ENCODE data around the gene MAD1L1. TPM values are rescaled to one million over a fixed set of nuclear protein-coding genes. Genes with fewer than 3 reads are reported as not detected.

The MAD1L1 gene
- total RNA-seq, 1 experiment from 2014 or later, result 50.8 TPM

- TF ChIP-seq EZH2 (IDR thresholded peaks at IDR 0.05; ENCODE audit: low read depth) (no peak), CTCF (conservative IDR thresholded peaks at IDR 0.05) (no peak)
- H3K4me3 ChIP-seq, result no peak overlapping the region
- ChIA-PET POLR2A (ENCODE audit: unreplicated experiment) (no interaction called here), CTCF (interaction anchor here (0.6 kb wide), 1 partner anchor 532 kb away, joined by 6 read pairs; no protein-coding TSS in a partner anchor)
- no TSS peak for BruUV-seq (replicated peaks)
- H3K9me3 ChIP-seq (ENCODE audit: insufficient read depth, low read depth), result no peaks in the 10 kb centered on the region
- DNase-seq, result peak in 1 of 2 experiments; percentile 10
- H3K27ac ChIP-seq, result no peak overlapping the region
- H3K79me2 ChIP-seq (ENCODE audit: low read depth), result no peaks in the 10 kb centered on the region
- H3K4me2 ChIP-seq, result no peak overlapping the region
- H3K4me1 ChIP-seq (replicated peaks; ENCODE audit: insufficient read depth), result no peaks in the 10 kb centered on the region
- no peak overlapping the region for H2AFZ ChIP-seq
- intact Hi-C loops (cut with micrococcal nuclease; ENCODE audit: unreplicated experiment), result no loop called here
- H3K36me3 ChIP-seq (ENCODE audit: low read depth), result no peaks in the 10 kb centered on the region
- H3F3A ChIP-seq (ENCODE audit: insufficient read depth, low read depth), result peaks cover 5% of the 10 kb centered on the region; the same call in 1 of the 2 replicates
- H4K20me1 ChIP-seq (ENCODE audit: insufficient read depth), result no peaks in the 10 kb centered on the region
- no peaks in the 10 kb centered on the region for H3K9me2 ChIP-seq (ENCODE audit: insufficient read depth)
- H3K27me3 ChIP-seq (ENCODE audit: insufficient read depth, low read depth), result peaks cover 14% of the 10 kb centered on the region; the same call in 1 of the 2 replicates
Observed at GRCh38 chr7:1809601-1810258, 423.0 kb downstream of the MAD1L1 start.

- no peaks in the 10 kb centered on the region for H3K9me2 ChIP-seq (ENCODE audit: insufficient read depth)
- H3K9me3 ChIP-seq (ENCODE audit: insufficient read depth, low read depth), result no peaks in the 10 kb centered on the region
- H3K27me3 ChIP-seq (ENCODE audit: insufficient read depth, low read depth), result peaks cover 17% of the 10 kb centered on the region; the same call in 1 of the 2 replicates
- DNase-seq, result peak in 1 of 2 experiments; percentile 5
- H4K20me1 ChIP-seq (ENCODE audit: insufficient read depth), result no peaks in the 10 kb centered on the region
- TF ChIP-seq CTCF (conservative IDR thresholded peaks at IDR 0.05), result no peak
- no peak for TF ChIP-seq EZH2 (IDR thresholded peaks at IDR 0.05; ENCODE audit: low read depth)
- BruUV-seq (replicated peaks), result no TSS peak
- intact Hi-C loops (cut with micrococcal nuclease; ENCODE audit: unreplicated experiment), result no loop called here
- no peaks in the 10 kb centered on the region for H3K79me2 ChIP-seq (ENCODE audit: low read depth)
- CTCF ChIA-PET, result no interaction called here
- no peak overlapping the region for H3K4me3 ChIP-seq
- peaks cover 5% of the 10 kb centered on the region; the same call in 1 of the 2 replicates for H3F3A ChIP-seq (ENCODE audit: insufficient read depth, low read depth)
- no peaks in the 10 kb centered on the region for H3K36me3 ChIP-seq (ENCODE audit: low read depth)
- POLR2A ChIA-PET (ENCODE audit: unreplicated experiment), result no interaction called here
- H2AFZ ChIP-seq, result no peak overlapping the region
- no peak overlapping the region for H3K27ac ChIP-seq
- H3K4me2 ChIP-seq, result no peak overlapping the region
- no peaks in the 10 kb centered on the region for H3K4me1 ChIP-seq (replicated peaks; ENCODE audit: insufficient read depth)
Observed at GRCh38 chr7:1809070-1809469, 423.7 kb downstream of the MAD1L1 start.

GRCh38 chr7:1807821-1808600 is 424.7 kb downstream of the MAD1L1 start:
- Histone ChIP-seq H2AFZ (no peak overlapping the region), H3K4me2 (no peak overlapping the region), H3F3A (ENCODE audit: insufficient read depth, low read depth) (peaks cover 5% of the 10 kb centered on the region; the same call in 1 of the 2 replicates), H3K4me3 (no peak overlapping the region), H3K27me3 (ENCODE audit: insufficient read depth, low read depth) (peaks cover 26% of the 10 kb centered on the region), H3K9me3 (ENCODE audit: insufficient read depth, low read depth) (no peaks in the 10 kb centered on the region), H3K36me3 (ENCODE audit: low read depth) (no peaks in the 10 kb centered on the region), H3K27ac (no peak overlapping the region), H3K9me2 (ENCODE audit: insufficient read depth) (no peaks in the 10 kb centered on the region), H3K79me2 (ENCODE audit: low read depth) (no peaks in the 10 kb centered on the region), H4K20me1 (ENCODE audit: insufficient read depth) (no peaks in the 10 kb centered on the region), H3K4me1 (replicated peaks; ENCODE audit: insufficient read depth) (no peaks in the 10 kb centered on the region)
- POLR2A ChIA-PET (ENCODE audit: unreplicated experiment), result no interaction called here
- no peak for TF ChIP-seq EZH2 (IDR thresholded peaks at IDR 0.05; ENCODE audit: low read depth)
- no peak for TF ChIP-seq CTCF (conservative IDR thresholded peaks at IDR 0.05)
- intact Hi-C loops (cut with micrococcal nuclease; ENCODE audit: unreplicated experiment), result no loop called here
- peak in 1 of 2 experiments; percentile 23 for DNase-seq
- BruUV-seq (replicated peaks), result no TSS peak
- CTCF ChIA-PET, result no interaction called here

All from PC-9 (cell line).